ENCODE data around the gene PLA2G3. TPM values are rescaled to one million over a fixed set of nuclear protein-coding genes. Genes with fewer than 3 reads are reported as not detected.

PLA2G3 gene
- total and polyA plus RNA-seq, 2 of the 8 experiments (the other 6 are each of a cell fraction or from before 2014, with no cell fraction given) = 18.1 to 25.9 TPM

DNA sequence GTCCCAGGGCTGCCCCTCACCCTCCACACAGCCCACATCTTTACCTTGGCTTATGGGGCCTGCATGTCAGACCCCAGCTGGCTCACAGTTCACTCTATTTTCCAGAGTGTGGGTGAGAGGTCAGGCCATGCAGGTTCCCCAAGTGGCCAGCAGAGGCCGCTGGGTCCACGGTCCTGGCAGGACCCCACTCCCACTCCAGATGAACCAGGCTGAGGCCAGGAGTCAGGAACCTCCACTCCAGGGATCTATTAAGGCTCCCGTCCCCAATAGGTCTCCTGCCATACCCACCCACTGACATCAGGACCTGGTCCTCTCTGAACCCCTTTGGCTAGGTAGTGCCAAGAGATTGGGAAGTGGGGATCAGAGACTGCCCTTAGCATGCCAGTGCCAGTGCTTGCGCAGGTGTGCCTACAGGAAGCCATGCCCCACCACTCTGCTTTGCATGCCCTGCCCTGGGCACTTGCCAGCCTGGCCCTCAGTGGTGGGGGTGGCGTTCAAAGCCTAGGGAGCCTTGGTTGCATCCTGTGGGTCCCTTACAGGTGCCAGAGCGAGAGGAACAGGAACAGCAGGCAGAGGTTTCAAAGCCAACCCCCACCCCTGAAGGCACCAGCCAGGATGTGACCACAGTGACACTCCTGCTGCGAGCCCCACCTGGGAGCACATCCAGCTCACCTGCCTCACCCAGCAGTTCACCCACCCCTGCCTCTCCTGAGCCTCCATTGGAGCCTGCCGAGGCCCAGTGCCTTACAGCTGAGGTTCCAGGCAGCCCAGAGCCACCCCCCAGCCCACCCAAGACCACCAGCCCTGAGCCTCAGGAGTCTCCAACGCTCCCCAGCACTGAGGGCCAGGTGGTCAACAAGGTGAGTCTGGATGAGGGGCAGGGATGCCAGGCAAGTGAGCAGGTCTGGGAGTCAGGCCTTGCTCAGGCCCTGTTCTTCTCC is 50.9 kb downstream of the PLA2G3 start:
- ChIA-PET CTCF (ENCODE audit: partially characterized antibody) (interaction anchor here (0.6 to 16.8 kb wide), 18 partner anchors 5 to 377 kb away, joined by 3 to 207 read pairs (median 4); partner anchors contain the start of genes PLA2G3, SELENOM and SMTN), POLR2A (ENCODE audit: partially characterized antibody) (interaction anchor here (1.1 to 12.2 kb wide), 2 partner anchors 18 to 120 kb away, joined by 3 to 220 read pairs; partner anchors contain the start of genes MORC2, SELENOM and TUG1)
- no peak overlapping the region for H4K8ac ChIP-seq (ENCODE audit: extremely low read depth, insufficient read depth, low read length)
- no peak overlapping the region for H3K14ac ChIP-seq (ENCODE audit: insufficient read length)
- H2BK120ac ChIP-seq (replicated peaks; ENCODE audit: low read depth, low read length) = no peak overlapping the region
- no peaks in the 10 kb centered on the region for H4K20me1 ChIP-seq (replicated peaks in 1 of 2; ENCODE audit: control insufficient read depth in 1 of 2, insufficient read depth in 2 of 2, low read length in 2 of 2)
- peak in 1 of 2 experiments; percentile 67 for DNase-seq (ENCODE audit: low read depth in 1 of 2, low spot score in 2 of 2)
- H3K36me3 ChIP-seq (ENCODE audit: control insufficient read depth in 2 of 4, insufficient read depth in 4 of 4, low read length in 3 of 4) = no peaks in the 10 kb centered on the region
- H2AFZ ChIP-seq (ENCODE audit: low read length) = no peak overlapping the region
- H3K23me2 ChIP-seq (ENCODE audit: low read depth, low read length) = peaks cover 1% of the 10 kb centered on the region
- H2BK15ac ChIP-seq (ENCODE audit: low read length) = no peak overlapping the region
- H3K4me2 ChIP-seq (ENCODE audit: insufficient read depth in 1 of 2, low read depth in 2 of 2, low read length in 2 of 2) = no peak overlapping the region
- FAIRE-seq = no peak
- no peak overlapping the region for H2BK12ac ChIP-seq (ENCODE audit: low read depth, low read length)
- H3K18ac ChIP-seq (ENCODE audit: extremely low read depth, low read length) = no peak overlapping the region
- H3K56ac ChIP-seq (replicated peaks; ENCODE audit: insufficient read length, low read depth, low read length) = no peak overlapping the region
- no peak overlapping the region for H3K23ac ChIP-seq (ENCODE audit: insufficient read length)
- H2AK5ac ChIP-seq (ENCODE audit: low read depth, low read length) = no peak overlapping the region
- H3K9me3 ChIP-seq (ENCODE audit: insufficient read depth in 2 of 2, low read depth in 1 of 2, low read length in 1 of 2) = no peaks in the 10 kb centered on the region
- no peak overlapping the region for H2BK20ac ChIP-seq (ENCODE audit: low read length)
- no peak overlapping the region for H2BK5ac ChIP-seq (ENCODE audit: low read depth, low read length)
- WGBS, 2 experiments (ENCODE audit: extremely low coverage in 1 of 2, insufficient coverage in 1 of 2, insufficient read length in 1 of 2, insufficient replicate concordance in 2 of 2, low coverage in 1 of 2, low lambda C conversion rate in 2 of 2, missing lambda C conversion rate in 1 of 2) = 69% methylated on average over 8 of the region's 9 CpGs; no CpG with 5 or more reads in 1 of the 2 experiments
- H3K27ac ChIP-seq (ENCODE audit: low read depth, low read length) = no peak overlapping the region
- no peak overlapping the region for H4K5ac ChIP-seq (ENCODE audit: insufficient read length, low read depth, low read length)
- H3K4me1 ChIP-seq (replicated peaks in 1 of 4; ENCODE audit: control insufficient read depth in 3 of 4, insufficient read depth in 4 of 4, low read length in 3 of 4) = peaks cover 0 to 13% (median 4%) of the 10 kb centered on the region in 4 experiments; a peak in 5 of 7 replicates
- no peak overlapping the region for H4K91ac ChIP-seq (replicated peaks; ENCODE audit: insufficient read length, low read length)
- no peak overlapping the region for H3K4me3 ChIP-seq (ENCODE audit: extremely low read depth in 1 of 4, insufficient read depth in 2 of 4, low read depth in 3 of 4, low read length in 4 of 4)
- H3K79me1 ChIP-seq (ENCODE audit: low read depth, low read length) = no peaks in the 10 kb centered on the region; the same call in 1 of the 2 replicates
- no peak overlapping the region for H3K9ac ChIP-seq (replicated peaks in 1 of 4; ENCODE audit: extremely low read depth in 1 of 4, low read depth in 3 of 4, low read length in 3 of 4)
- no peak overlapping the region for H3K4ac ChIP-seq (replicated peaks; ENCODE audit: insufficient read length, low read depth, low read length)
- no peaks in the 10 kb centered on the region for H3K27me3 ChIP-seq (replicated peaks in 1 of 4; ENCODE audit: control insufficient read depth in 3 of 4, extremely low read depth in 1 of 4, insufficient read depth in 3 of 4, low read length in 3 of 4)
- peaks cover 0 to under 1% of the 10 kb centered on the region in 2 experiments; a peak in 1 of 4 replicates for H3K79me2 ChIP-seq (ENCODE audit: control insufficient read depth in 1 of 2, insufficient read depth in 2 of 2, low read length in 2 of 2)
- TF ChIP-seq TBP (IDR thresholded peaks at IDR 0.05; ENCODE audit: low read depth, low read length) = no peak
- TF ChIP-seq SP4 (IDR thresholded peaks at IDR 0.05; ENCODE audit: low read length) = no peak
- no peak for TF ChIP-seq NRF1 (IDR thresholded peaks at IDR 0.05; ENCODE audit: low read depth, low read length)
- TF ChIP-seq, protein P1, sequence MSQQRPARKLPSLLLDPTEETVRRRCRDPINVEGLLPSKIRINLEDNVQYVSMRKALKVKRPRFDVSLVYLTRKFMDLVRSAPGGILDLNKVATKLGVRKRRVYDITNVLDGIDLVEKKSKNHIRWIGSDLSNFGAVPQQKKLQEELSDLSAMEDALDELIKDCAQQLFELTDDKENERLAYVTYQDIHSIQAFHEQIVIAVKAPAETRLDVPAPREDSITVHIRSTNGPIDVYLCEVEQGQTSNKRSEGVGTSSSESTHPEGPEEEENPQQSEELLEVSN (IDR thresholded peaks at IDR 0.05) = no peak
- TF ChIP-seq TAF1 (IDR thresholded peaks at IDR 0.05; ENCODE audit: low read depth, low read length) = no peak
- no peak for TF ChIP-seq SP1 (IDR thresholded peaks at IDR 0.05; ENCODE audit: low read depth, low read length)
- no peak for TF ChIP-seq SIX5 (IDR thresholded peaks at IDR 0.05; ENCODE audit: low read depth, low read length)
- TF ChIP-seq, protein P2, sequence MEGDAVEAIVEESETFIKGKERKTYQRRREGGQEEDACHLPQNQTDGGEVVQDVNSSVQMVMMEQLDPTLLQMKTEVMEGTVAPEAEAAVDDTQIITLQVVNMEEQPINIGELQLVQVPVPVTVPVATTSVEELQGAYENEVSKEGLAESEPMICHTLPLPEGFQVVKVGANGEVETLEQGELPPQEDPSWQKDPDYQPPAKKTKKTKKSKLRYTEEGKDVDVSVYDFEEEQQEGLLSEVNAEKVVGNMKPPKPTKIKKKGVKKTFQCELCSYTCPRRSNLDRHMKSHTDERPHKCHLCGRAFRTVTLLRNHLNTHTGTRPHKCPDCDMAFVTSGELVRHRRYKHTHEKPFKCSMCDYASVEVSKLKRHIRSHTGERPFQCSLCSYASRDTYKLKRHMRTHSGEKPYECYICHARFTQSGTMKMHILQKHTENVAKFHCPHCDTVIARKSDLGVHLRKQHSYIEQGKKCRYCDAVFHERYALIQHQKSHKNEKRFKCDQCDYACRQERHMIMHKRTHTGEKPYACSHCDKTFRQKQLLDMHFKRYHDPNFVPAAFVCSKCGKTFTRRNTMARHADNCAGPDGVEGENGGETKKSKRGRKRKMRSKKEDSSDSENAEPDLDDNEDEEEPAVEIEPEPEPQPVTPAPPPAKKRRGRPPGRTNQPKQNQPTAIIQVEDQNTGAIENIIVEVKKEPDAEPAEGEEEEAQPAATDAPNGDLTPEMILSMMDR (IDR thresholded peaks at IDR 0.05; ENCODE audit: control extremely low read depth in 1 of 3, insufficient read depth in 1 of 3, low read depth in 1 of 3, low read length in 3 of 3) = peak; percentile 83 to 88 (median 83)
- TF ChIP-seq TCF12 (IDR thresholded peaks at IDR 0.05; ENCODE audit: low read depth, low read length) = no peak

Data from H1 (cell line).